CD14-positive monocyte (primary cell): ENCODE results near the gene KMT2A. TPM values are rescaled to one million over a fixed set of nuclear protein-coding genes. Genes with fewer than 3 reads are reported as not detected.

ENCODE experiments used
- DNase-seq, 3 donors: peaks; one replicate each; pipeline ENCODE4 v3.0.0-alpha.2; 2011 to 2022
- H2AFZ ChIP-seq: 2 replicates; pipeline ENCODE4 v1.6.0; 2012; ENCODE audit warnings: mild to moderate bottlenecking, low read depth, low read length, inconsistent platforms; ENCODE audit not compliant: insufficient read depth, poor library complexity, severe bottlenecking
- H3K27ac ChIP-seq, 2 donors: 1 replicate in 1 of 2; 2 replicates in 1 of 2; pipeline ENCODE4 v1.5.1; 2012 to 2013; ENCODE audit warnings: low read length in 2 of 2, control low read depth in 1 of 2, inconsistent platforms in 1 of 2, low read depth in 1 of 2, mild to moderate bottlenecking in 1 of 2
- H3K27me3 ChIP-seq, 2 donors: one replicate each; pipeline versions ENCODE4 v1.6.0 to v1.6.1; 2011 to 2013; ENCODE audit warnings: low read length in 2 of 2; ENCODE audit not compliant: control insufficient read depth in 2 of 2, insufficient read depth in 2 of 2
- H3K36me3 ChIP-seq, 2 donors: replicated peaks in 1 of 2; 1 replicate in 1 of 2; 2 replicates in 1 of 2; pipeline versions ENCODE4 v1.5.1 to v1.6.1; 2012 to 2013; ENCODE audit warnings: low read length in 2 of 2, control low read depth in 1 of 2, inconsistent platforms in 1 of 2, mild to moderate bottlenecking in 1 of 2; ENCODE audit not compliant: insufficient read depth in 2 of 2, control insufficient read depth in 1 of 2
- H3K4me1 ChIP-seq, 2 donors: 1 replicate in 1 of 2; 2 replicates in 1 of 2; pipeline versions ENCODE4 v1.5.1 to v1.6.1; 2012 to 2013; ENCODE audit warnings: low read length in 2 of 2, control low read depth in 1 of 2, inconsistent platforms in 1 of 2, mild to moderate bottlenecking in 1 of 2, moderate library complexity in 1 of 2; ENCODE audit not compliant: insufficient read depth in 2 of 2, control insufficient read depth in 1 of 2
- H3K4me2 ChIP-seq: replicated peaks from 2 replicates; pipeline ENCODE3; 2012; ENCODE audit warnings: low read length, moderate library complexity, mild to moderate bottlenecking; ENCODE audit not compliant: poor library complexity, severe bottlenecking; ENCODE audit errors: extremely low read depth
- H3K4me3 ChIP-seq, 3 experiments: fragments of 200-600 bp in 1 of 3; sonication (generic) in 1 of 3; replicated peaks in 1 of 3; 1 replicate in 2 of 3; 2 replicates in 1 of 3; pipeline ENCODE4 v1.5.1; 2011 to 2013; ENCODE audit warnings: low read length in 3 of 3, mild to moderate bottlenecking in 3 of 3, control low read depth in 2 of 3, low read depth in 2 of 3, inconsistent platforms in 1 of 3, moderate library complexity in 1 of 3
- H3K79me2 ChIP-seq: 2 replicates; pipeline ENCODE4 v1.6.0; 2012; ENCODE audit warnings: mild to moderate bottlenecking, control low read depth, inconsistent platforms, low read length, moderate library complexity; ENCODE audit not compliant: insufficient read depth
- H3K9ac ChIP-seq: 2 replicates; pipeline ENCODE4 v1.6.0; 2017; ENCODE audit warnings: low read length, mild to moderate bottlenecking; ENCODE audit not compliant: insufficient read depth, poor library complexity, severe bottlenecking
- H3K9me3 ChIP-seq, 2 donors: replicated peaks in 1 of 2; 1 replicate in 1 of 2; 2 replicates in 1 of 2; pipeline versions ENCODE4 v1.5.1 to v1.6.1; 2012 to 2013; ENCODE audit warnings: low read length in 2 of 2, control low read depth in 1 of 2; ENCODE audit not compliant: control insufficient read depth in 1 of 2, insufficient read depth in 1 of 2
- H4K20me1 ChIP-seq: 2 replicates; pipeline ENCODE4 v1.6.0; 2012; ENCODE audit warnings: mild to moderate bottlenecking, low read length, control low read depth, moderate library complexity; ENCODE audit not compliant: insufficient read depth
- H3K27ac Mint-ChIP-seq, 7 donors: one replicate each; pipeline ENCODE4 v1.8.0; 2020; ENCODE audit warnings: mild to moderate bottlenecking in 7 of 7, mixed read lengths in 7 of 7, moderate library complexity in 6 of 7, inconsistent platforms in 2 of 7
- H3K27me3 Mint-ChIP-seq, 3 donors: one replicate each; pipeline ENCODE4 v1.8.0; 2021 to 2022; ENCODE audit warnings: low read depth in 3 of 3, mild to moderate bottlenecking in 3 of 3, mixed read lengths in 3 of 3, moderate library complexity in 3 of 3, inconsistent platforms in 1 of 3
- H3K36me3 Mint-ChIP-seq, 2 donors: one replicate each; pipeline ENCODE4 v1.8.0; 2020; ENCODE audit warnings: mixed read lengths in 2 of 2, inconsistent platforms in 1 of 2, mild to moderate bottlenecking in 1 of 2
- H3K4me1 Mint-ChIP-seq: one replicate; pipeline ENCODE4 v1.8.0; 2020; ENCODE audit warnings: mild to moderate bottlenecking, mixed read lengths
- H3K4me3 Mint-ChIP-seq, 2 donors: one replicate each; pipeline ENCODE4 v1.8.0; 2020; ENCODE audit warnings: mild to moderate bottlenecking in 2 of 2, mixed read lengths in 2 of 2, moderate library complexity in 1 of 2
- H3K9me3 Mint-ChIP-seq, 7 donors: one replicate each; pipeline ENCODE4 v1.8.0; 2020 to 2022; ENCODE audit warnings: mixed read lengths in 7 of 7, mild to moderate bottlenecking in 6 of 7, moderate library complexity in 6 of 7, inconsistent platforms in 2 of 7
- WGBS: methylation state at CpG from one replicate; pipeline ENCODE4 v1.1.5; 2013; ENCODE audit warnings: missing lambda C conversion rate; ENCODE audit not compliant: insufficient coverage; 5-methylcytosine and 5-hydroxymethylcytosine counted together
- intact Hi-C, 2 donors: fragments of 100-400 bp; cut with micrococcal nuclease; formaldehyde crosslinking; loops; one replicate each; pipeline versions ENCODE4 v1.15.0 to v1.15.1; 2023
- polyA plus RNA-seq, 3 donors: library from polyadenylated mRNA; depleted of rRNA in 1 of 3; unstranded in 2 of 3; stranded (reverse) in 1 of 3; fragments of 300-500 nt in 2 of 3; fragments of >200 nt in 1 of 3; fragmentation: Illumina TruSeq in 2 of 3; gene quantifications; 1 replicate in 2 of 3; 2 replicates in 1 of 3; pipeline ENCODE4 v1.2.3, GENCODE V29; 2012 to 2021
- TF ChIP-seq, protein P1 (sequence below): fragments of 200-600 bp; IDR thresholded peaks from one replicate; pipeline ENCODE4 v1.8.0; 2022; ENCODE audit warnings: antibody characterized with exemption, mild to moderate bottlenecking

KMT2A gene
- polyA plus RNA-seq, 3 donors = 3.3 to 21.7 (median 3.5) TPM

GRCh38 chr11:118442301-118442700 lies 6.0 kb downstream of the KMT2A start:
- WGBS = 100% methylated on average over 2 of the region's 3 CpGs
- no peak overlapping the region for H3K4me2 ChIP-seq
- H4K20me1 ChIP-seq = peaks cover 100% of the 10 kb centered on the region
- no peak for DNase-seq
- peak overlapping the region in 1 of 2 donors; percentile 14 for H3K27ac ChIP-seq
- H3K27ac Mint-ChIP-seq = no peak overlapping the region
- intact Hi-C loops = no loop called here
- H3K36me3 ChIP-seq = peaks cover 0 to 15% of the 10 kb centered on the region in 2 donors
- H3K4me1 ChIP-seq = peaks cover 21 to 36% of the 10 kb centered on the region in 2 donors
- no peaks in the 10 kb centered on the region for H3K27me3 ChIP-seq
- no peak overlapping the region for H2AFZ ChIP-seq
- peaks cover 100% of the 10 kb centered on the region for H3K79me2 ChIP-seq
- H3K9me3 Mint-ChIP-seq = no peaks in the 10 kb centered on the region
- TF ChIP-seq, protein P1, sequence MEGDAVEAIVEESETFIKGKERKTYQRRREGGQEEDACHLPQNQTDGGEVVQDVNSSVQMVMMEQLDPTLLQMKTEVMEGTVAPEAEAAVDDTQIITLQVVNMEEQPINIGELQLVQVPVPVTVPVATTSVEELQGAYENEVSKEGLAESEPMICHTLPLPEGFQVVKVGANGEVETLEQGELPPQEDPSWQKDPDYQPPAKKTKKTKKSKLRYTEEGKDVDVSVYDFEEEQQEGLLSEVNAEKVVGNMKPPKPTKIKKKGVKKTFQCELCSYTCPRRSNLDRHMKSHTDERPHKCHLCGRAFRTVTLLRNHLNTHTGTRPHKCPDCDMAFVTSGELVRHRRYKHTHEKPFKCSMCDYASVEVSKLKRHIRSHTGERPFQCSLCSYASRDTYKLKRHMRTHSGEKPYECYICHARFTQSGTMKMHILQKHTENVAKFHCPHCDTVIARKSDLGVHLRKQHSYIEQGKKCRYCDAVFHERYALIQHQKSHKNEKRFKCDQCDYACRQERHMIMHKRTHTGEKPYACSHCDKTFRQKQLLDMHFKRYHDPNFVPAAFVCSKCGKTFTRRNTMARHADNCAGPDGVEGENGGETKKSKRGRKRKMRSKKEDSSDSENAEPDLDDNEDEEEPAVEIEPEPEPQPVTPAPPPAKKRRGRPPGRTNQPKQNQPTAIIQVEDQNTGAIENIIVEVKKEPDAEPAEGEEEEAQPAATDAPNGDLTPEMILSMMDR = no peak
- H3K4me3 ChIP-seq = no peak overlapping the region
- peaks cover 53% of the 10 kb centered on the region for H3K4me1 Mint-ChIP-seq
- no peaks in the 10 kb centered on the region for H3K9me3 ChIP-seq
- no peak overlapping the region for H3K4me3 Mint-ChIP-seq
- no peak overlapping the region for H3K9ac ChIP-seq
- H3K36me3 Mint-ChIP-seq = peaks cover 7 to 17% of the 10 kb centered on the region in 2 donors
- no peaks in the 10 kb centered on the region for H3K27me3 Mint-ChIP-seq

DNA sequence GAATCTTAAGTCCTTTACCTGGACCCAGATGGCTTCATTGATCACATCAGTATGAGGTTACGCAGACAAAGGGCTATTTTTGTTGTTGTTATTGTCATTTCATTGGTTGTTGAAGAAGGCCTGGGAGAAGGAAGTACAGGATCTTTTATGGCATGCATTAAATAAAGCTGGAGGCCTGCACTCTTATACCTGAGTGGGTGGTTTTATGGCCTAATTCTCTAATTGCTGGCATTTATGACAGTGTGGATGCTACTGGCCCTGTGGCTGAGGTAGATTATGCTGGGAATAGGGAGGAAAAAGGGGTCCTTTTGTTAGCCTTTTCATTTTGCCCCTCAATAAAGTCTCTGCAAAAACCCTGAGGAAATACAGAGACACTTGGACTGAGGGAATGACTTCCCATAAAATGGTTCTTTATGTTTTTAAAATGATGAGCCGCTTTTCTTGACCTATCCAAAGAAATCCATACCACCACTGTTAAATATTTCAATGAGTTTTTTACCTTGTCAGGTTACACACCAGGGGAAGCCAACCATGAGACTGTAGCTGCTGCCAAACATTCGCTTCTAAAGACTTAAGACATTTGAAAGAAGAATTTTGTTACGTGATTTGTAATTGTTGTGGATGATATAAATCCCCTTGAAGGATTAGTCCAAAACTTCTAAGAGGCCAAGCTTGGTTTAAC lies 6.8 kb downstream of the KMT2A start:
- Mint-ChIP-seq H3K36me3 (peaks cover 9 to 23% of the 10 kb centered on the region in 2 donors), H3K4me3 (no peak overlapping the region), H3K9me3 (no peaks in the 10 kb centered on the region), H3K27me3 (no peaks in the 10 kb centered on the region), H3K27ac (no peak overlapping the region), H3K4me1 (peaks cover 51% of the 10 kb centered on the region)
- Histone ChIP-seq H3K27me3 (no peaks in the 10 kb centered on the region), H2AFZ (no peak overlapping the region), H3K36me3 (peaks cover 2 to 15% of the 10 kb centered on the region in 2 donors), H3K4me3 (no peak overlapping the region), H3K4me2 (no peak overlapping the region), H3K9ac (no peak overlapping the region), H3K9me3 (no peaks in the 10 kb centered on the region), H3K27ac (no peak overlapping the region), H3K79me2 (peaks cover 100% of the 10 kb centered on the region), H3K4me1 (peaks cover 14 to 30% of the 10 kb centered on the region in 2 donors), H4K20me1 (peaks cover 100% of the 10 kb centered on the region)
- DNase-seq = no peak
- intact Hi-C loops = no loop called here
- WGBS = 94% methylated on average over 3 of the region's 4 CpGs
- TF ChIP-seq, protein P1 = no peak
